ENCODE results near the gene ROBO3.

GRCh38 chr11:124930799-124931198 lies 65.6 kb downstream of the ROBO3 start:
- TF ChIP-seq POLR2A (IDR thresholded peaks at IDR 0.05) = no peak
- TF ChIP-seq CTCF (IDR thresholded peaks at IDR 0.05) = no peak
